MM.1S (cell line): ENCODE data around the gene MIB2.

Source experiments
- DNase-seq: peaks from one replicate; pipeline ENCODE4 v3.0.0-alpha.2; 2015
- H2AFZ ChIP-seq: fragments of 300-600 bp; sonication (generic); 2 replicates; pipeline ENCODE4 v1.6.0; 2016; ENCODE audit warnings: antibody characterized with exemption, low read length
- H3F3A ChIP-seq: fragments of 300-600 bp; sonication (generic); 2 replicates; pipeline ENCODE4 v1.6.1; 2016; ENCODE audit warnings: mild to moderate bottlenecking, antibody characterized with exemption, low read length, moderate library complexity, mixed read lengths; ENCODE audit not compliant: insufficient read depth
- H3K27ac ChIP-seq: fragments of 300-600 bp; sonication (generic); 2 replicates; pipeline ENCODE4 v1.5.1; 2016; ENCODE audit warnings: mild to moderate bottlenecking, low read length
- H3K27me3 ChIP-seq: fragments of 300-600 bp; sonication (generic); replicated peaks from 2 replicates; pipeline ENCODE4 v1.6.0; 2016; ENCODE audit warnings: low read length; ENCODE audit not compliant: insufficient read depth
- H3K36me3 ChIP-seq: fragments of 300-600 bp; sonication (generic); replicated peaks from 2 replicates; pipeline ENCODE4 v1.6.1; 2016; ENCODE audit warnings: mild to moderate bottlenecking, low read length, mixed read lengths; ENCODE audit not compliant: insufficient read depth
- H3K4me1 ChIP-seq: fragments of 300-600 bp; sonication (generic); 2 replicates; pipeline ENCODE4 v1.6.1; 2016; ENCODE audit warnings: low read length, mixed read lengths
- H3K4me2 ChIP-seq: fragments of 300-600 bp; sonication (generic); 2 replicates; pipeline ENCODE4 v1.6.0; 2016; ENCODE audit warnings: low read depth, low read length
- H3K4me3 ChIP-seq: fragments of 300-600 bp; sonication (generic); 2 replicates; pipeline ENCODE4 v1.5.1; 2016; ENCODE audit warnings: low read length, mixed read lengths
- H3K79me2 ChIP-seq: fragments of 300-600 bp; sonication (generic); 2 replicates; pipeline ENCODE4 v1.6.1; 2016; ENCODE audit warnings: mixed run types, low read length, mixed read lengths
- H3K9ac ChIP-seq: fragments of 300-600 bp; sonication (generic); 2 replicates; pipeline ENCODE4 v1.6.1; 2016; ENCODE audit warnings: low read length, mixed read lengths
- H3K9me2 ChIP-seq: fragments of 300-600 bp; sonication (generic); replicated peaks from 2 replicates; pipeline ENCODE4 v1.6.1; 2016; ENCODE audit warnings: mild to moderate bottlenecking, low read length, mixed read lengths; ENCODE audit not compliant: insufficient read depth
- H3K9me3 ChIP-seq: fragments of 300-600 bp; sonication (generic); replicated peaks from 2 replicates; pipeline ENCODE4 v1.6.1; 2016; ENCODE audit warnings: mild to moderate bottlenecking, low read length, mixed read lengths; ENCODE audit not compliant: insufficient read depth
- H4K20me1 ChIP-seq: fragments of 300-600 bp; sonication (generic); 2 replicates; pipeline ENCODE4 v1.6.1; 2016; ENCODE audit warnings: mild to moderate bottlenecking, low read length, moderate library complexity, mixed read lengths; ENCODE audit not compliant: insufficient read depth
- EZH2 ChIP-seq: fragments of 300-600 bp; sonication (generic); optimal IDR thresholded peaks from 2 replicates; pipeline ENCODE3; 2017; ENCODE audit warnings: low read depth, mild to moderate bottlenecking, antibody characterized with exemption, low read length, mixed read lengths
- EZH2phosphoT487 ChIP-seq: fragments of 300-600 bp; sonication (generic); IDR thresholded peaks from 2 replicates; pipeline ENCODE4 v1.6.1; 2018; ENCODE audit warnings: antibody characterized with exemption, low read length
- TF ChIP-seq, protein P1 (sequence below): fragments of 300-600 bp; sonication (generic); IDR thresholded peaks from 2 replicates; pipeline ENCODE4 v1.5.1; 2016; ENCODE audit warnings: antibody characterized with exemption, low read length, mixed read lengths

Gene MIB2

DNA sequence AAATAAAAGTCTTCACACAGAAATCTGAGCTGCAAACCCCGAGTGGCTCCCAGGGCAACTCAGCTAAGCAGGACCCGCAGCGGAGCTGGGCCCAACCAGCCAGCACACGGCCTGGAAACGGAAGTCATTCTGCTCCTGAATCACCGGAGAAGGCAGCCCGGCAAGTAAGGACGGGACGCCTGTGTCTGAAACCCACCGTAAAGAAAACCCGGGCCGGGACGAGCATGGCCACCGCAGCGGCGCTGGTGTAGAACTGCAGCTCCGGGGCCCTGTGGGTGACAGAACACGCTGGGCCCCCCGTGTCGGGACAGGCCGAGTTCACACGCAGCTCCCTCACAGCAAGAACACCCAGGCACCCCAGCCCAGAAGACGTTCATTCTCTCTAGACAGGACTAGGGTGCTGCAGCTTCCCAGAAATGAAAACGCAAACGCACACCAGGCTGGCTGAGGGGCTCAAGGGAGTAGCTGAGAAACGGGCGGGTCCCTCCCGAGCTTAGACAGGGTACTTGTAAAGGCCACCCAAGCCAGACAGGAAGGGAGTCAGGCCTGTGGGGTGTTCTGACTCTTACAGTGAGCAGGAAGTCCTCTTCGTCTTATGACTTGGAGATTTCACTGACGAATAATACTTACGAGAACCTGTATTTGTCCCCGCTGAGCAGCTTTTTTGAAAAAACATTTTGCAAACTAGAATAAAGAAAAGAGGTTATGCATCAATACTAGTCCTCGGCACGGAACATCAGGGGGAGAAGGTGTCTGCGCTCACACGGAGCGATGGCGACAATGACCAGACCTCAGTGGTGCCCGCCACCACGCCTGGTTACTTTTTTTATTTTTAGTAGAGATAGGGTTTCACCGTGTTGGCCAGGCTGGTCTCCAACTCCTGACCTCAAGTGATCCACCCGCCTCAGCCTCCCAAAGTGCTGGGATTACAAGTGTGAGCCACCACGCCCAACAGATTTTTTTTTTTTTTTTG, 54.5 kb downstream of the MIB2 start:
- no peaks in the 10 kb centered on the region for H4K20me1 ChIP-seq
- H3K79me2 ChIP-seq, result 0 out of 2 replicates have a peak, but pooled peaks cover 5% of the 10 kb centered on the region
- no peak overlapping the region for H3K27ac ChIP-seq
- no peaks in the 10 kb centered on the region for H3K27me3 ChIP-seq
- no peak overlapping the region for H3K4me2 ChIP-seq
- H3K4me1 ChIP-seq, result no peaks in the 10 kb centered on the region
- no peak for TF ChIP-seq EZH2
- TF ChIP-seq EZH2phosphoT487, result no peak
- TF ChIP-seq, protein P1, sequence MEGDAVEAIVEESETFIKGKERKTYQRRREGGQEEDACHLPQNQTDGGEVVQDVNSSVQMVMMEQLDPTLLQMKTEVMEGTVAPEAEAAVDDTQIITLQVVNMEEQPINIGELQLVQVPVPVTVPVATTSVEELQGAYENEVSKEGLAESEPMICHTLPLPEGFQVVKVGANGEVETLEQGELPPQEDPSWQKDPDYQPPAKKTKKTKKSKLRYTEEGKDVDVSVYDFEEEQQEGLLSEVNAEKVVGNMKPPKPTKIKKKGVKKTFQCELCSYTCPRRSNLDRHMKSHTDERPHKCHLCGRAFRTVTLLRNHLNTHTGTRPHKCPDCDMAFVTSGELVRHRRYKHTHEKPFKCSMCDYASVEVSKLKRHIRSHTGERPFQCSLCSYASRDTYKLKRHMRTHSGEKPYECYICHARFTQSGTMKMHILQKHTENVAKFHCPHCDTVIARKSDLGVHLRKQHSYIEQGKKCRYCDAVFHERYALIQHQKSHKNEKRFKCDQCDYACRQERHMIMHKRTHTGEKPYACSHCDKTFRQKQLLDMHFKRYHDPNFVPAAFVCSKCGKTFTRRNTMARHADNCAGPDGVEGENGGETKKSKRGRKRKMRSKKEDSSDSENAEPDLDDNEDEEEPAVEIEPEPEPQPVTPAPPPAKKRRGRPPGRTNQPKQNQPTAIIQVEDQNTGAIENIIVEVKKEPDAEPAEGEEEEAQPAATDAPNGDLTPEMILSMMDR, result no peak
- H3K9me2 ChIP-seq, result no peaks in the 10 kb centered on the region
- no peak overlapping the region for H2AFZ ChIP-seq
- H3K36me3 ChIP-seq, result no peaks in the 10 kb centered on the region
- DNase-seq, result no peak
- no peaks in the 10 kb centered on the region for H3K9me3 ChIP-seq
- no peak overlapping the region for H3K4me3 ChIP-seq
- H3F3A ChIP-seq, result no peaks in the 10 kb centered on the region
- H3K9ac ChIP-seq, result no peak overlapping the region

- H3K4me1 ChIP-seq, result no peaks in the 10 kb centered on the region
- TF ChIP-seq EZH2phosphoT487 (no peak), EZH2 (no peak)
- TF ChIP-seq, protein P1, result no peak
- no peaks in the 10 kb centered on the region for H3F3A ChIP-seq
- no peak overlapping the region for H3K9ac ChIP-seq
- H3K27ac ChIP-seq, result no peak overlapping the region
- no peaks in the 10 kb centered on the region for H3K9me3 ChIP-seq
- H4K20me1 ChIP-seq, result no peaks in the 10 kb centered on the region
- no peak overlapping the region for H2AFZ ChIP-seq
- DNase-seq, result no peak
- no peaks in the 10 kb centered on the region for H3K27me3 ChIP-seq
- no peaks in the 10 kb centered on the region for H3K9me2 ChIP-seq
- no peak overlapping the region for H3K4me2 ChIP-seq
- H3K4me3 ChIP-seq, result no peak overlapping the region
- 0 out of 2 replicates have a peak, but pooled peaks cover 5% of the 10 kb centered on the region for H3K79me2 ChIP-seq
- H3K36me3 ChIP-seq, result no peaks in the 10 kb centered on the region
These were observed 55.6 kb downstream of the MIB2 start for GRCh38 chr1:1670866-1671265.

DNA sequence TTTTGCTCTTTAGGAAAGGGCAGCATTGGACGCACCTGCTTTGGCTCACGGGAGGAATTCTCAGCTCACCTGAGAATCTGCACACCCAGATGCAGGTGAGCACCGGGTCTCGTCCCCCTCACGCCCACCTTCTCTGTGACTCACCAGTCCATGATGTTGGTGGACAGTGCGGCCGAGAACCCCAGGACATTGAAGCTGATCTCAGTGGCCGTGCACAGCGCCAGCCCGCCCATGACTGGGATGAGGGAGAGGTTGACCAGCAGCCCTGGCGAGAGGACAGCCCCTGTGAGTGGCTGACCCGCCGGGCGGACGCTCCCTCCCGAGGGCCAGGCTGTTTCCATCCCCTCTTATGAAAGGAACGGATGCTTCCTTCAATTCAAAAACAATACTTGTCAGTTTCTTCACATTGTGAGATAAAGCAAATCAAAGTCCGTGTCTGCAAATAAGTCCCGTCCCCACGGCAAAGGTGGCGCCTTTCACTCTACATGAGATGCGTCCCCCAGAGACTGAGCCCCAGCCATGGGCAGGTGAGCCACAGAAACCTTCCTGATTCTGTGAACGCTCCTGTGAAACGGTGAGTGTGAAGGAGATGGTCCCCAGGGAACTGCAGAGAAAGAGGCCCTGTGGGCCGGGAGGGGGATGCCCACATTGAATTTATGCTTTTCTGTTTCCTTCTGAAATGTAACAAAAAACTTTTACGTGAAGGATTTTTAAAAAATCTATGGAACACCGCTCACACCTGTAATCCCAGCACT, 56.2 kb downstream of the MIB2 start:
- Histone ChIP-seq H2AFZ (no peak overlapping the region), H4K20me1 (no peaks in the 10 kb centered on the region), H3K36me3 (no peaks in the 10 kb centered on the region), H3K27me3 (no peaks in the 10 kb centered on the region), H3K4me3 (no peak overlapping the region), H3K9me2 (no peaks in the 10 kb centered on the region), H3K4me1 (no peaks in the 10 kb centered on the region), H3F3A (no peaks in the 10 kb centered on the region), H3K9me3 (no peaks in the 10 kb centered on the region), H3K4me2 (no peak overlapping the region), H3K9ac (no peak overlapping the region), H3K79me2 (0 out of 2 replicates have a peak, but pooled peaks cover 5% of the 10 kb centered on the region), H3K27ac (no peak overlapping the region)
- TF ChIP-seq EZH2phosphoT487 (no peak), EZH2 (no peak)
- TF ChIP-seq, protein P1, result no peak
- no peak for DNase-seq
